Adrenal gland (tissue), 5 donors: ENCODE measurements around the gene FAHD2A.
"Not testable (repeated sequence)": the region's sequence is repeated elsewhere in the genome, so short reads cannot be mapped to it uniquely, and the experiment has no call there.

Experiments
- CTCF ChIP-seq, 6 experiments: fragments of 450-650 bp in 4 of 6; fragments of 200-600 bp in 2 of 6; sonication (generic) in 1 of 6; IDR thresholded peaks; 1 replicate in 5 of 6; 2 replicates in 1 of 6; pipeline versions ENCODE4 v1.5.1 to v1.8.0; 2016 to 2021; ENCODE audit warnings: antibody characterized with exemption in 6 of 6, mild to moderate bottlenecking in 2 of 6, moderate library complexity in 1 of 6
- POLR2A ChIP-seq, 2 donors: fragments of 450-650 bp; IDR thresholded peaks; one replicate each; pipeline ENCODE4 v1.6.1; 2017; ENCODE audit warnings: antibody characterized with exemption in 2 of 2, mild to moderate bottlenecking in 2 of 2, moderate library complexity in 1 of 2
- donor health status: DM: no; HTN: no; CAD: no.

DNA sequence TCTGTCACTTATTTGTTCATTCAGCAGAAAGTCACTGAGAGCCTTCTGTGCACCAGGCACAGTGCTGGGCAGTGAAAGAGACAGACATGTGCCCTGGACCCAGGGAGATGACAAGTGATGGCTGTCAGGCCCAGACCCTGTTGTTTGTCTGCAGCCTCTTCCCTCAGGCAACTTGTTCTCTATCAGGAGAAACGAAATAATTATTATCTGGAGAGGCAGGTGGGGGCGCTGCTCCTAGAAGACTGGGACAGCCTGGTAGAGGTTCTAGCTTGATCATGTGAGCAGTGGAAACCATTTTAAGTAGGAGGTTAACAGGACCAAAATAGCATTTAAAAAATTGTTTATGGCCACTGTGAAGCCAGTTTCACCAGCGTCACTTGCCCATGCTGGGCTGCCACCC lies 2.2 kb downstream of the FAHD2A start:
- TF ChIP-seq CTCF, POLR2A (IDR thresholded peaks at IDR 0.05): not testable (repeated sequence)
